HG03521 (cell line): ENCODE data around the gene SLC17A6.

Source experiments
- ATAC-seq: cut with Tn5 transposase; IDR thresholded peaks from one replicate; pipeline ENCODE4 v1.9.1; 2021; ENCODE audit warnings: mild to moderate bottlenecking, moderate library complexity; ENCODE audit not compliant: unreplicated experiment

Gene SLC17A6

DNA sequence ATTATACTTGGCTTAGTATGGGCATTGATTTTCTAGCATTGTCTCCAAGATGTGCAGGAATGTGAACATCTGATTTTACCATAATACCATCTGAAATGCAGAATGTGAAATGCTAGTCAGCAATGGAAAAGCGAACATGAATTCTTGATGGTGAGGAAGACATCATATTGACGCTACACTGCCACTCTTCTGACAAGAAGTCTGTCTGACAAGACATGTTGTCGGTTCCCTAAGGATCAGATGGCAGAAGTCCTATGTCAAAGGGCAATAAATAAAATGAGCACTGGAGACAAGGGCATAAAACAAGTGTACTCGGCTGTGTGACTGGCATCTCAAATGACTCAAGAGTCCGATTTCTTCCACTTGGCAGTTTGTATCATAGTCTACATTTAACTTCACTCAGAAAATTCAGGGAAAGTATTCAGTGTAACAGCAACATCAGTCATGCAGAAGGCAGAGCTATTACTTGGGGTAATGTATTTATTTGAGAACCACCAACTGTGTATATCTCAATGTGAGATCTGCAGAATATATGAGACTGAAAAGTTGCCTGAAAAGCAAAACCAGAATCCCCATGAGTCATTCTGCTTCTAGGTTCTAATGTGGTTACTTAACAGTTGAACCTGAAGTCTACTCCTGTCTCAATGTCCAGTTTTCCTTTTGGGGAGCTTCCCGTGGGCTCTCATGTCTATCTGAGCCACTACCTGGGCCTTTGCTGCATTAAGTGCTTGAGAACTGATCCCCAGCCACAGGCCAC lies 51.5 kb downstream of the SLC17A6 start:
- no peak for ATAC-seq

DNA sequence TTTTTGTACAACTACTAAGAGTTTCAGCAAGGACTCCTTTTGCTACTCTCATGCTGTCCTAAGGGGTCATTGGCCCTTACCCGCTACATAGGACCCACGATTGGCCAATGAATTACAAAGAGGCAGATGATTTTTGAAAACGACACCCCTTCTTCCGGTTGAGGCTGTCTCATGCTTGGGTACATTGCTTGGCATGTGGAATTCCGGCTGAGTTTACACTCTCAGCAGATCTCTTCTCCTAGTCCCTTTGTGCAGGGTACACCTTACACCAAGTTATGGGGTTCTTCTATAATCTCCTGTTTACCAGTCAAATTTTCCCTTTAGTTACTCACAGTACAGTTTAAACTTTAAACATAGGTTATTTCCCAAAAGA lies 52.1 kb downstream of the SLC17A6 start:
- no peak for ATAC-seq

DNA sequence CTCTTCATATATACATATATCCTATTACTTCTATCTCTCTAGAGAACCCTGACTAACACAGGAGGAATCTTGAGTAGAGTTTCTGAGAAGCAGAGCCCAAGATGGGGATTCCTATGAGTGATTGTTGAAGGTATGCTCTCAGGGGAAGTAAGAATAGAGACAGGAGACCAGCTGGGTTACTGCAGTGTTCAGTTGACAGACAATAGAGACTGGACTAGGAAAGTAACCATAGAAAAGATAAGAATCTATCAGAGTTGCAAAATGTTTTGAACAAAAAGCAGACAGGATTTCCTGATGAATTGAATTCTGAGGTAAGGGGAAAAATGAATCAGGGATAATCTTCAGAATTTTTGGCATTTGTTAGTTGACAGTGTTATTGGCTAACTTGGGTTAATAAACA lies 54.4 kb downstream of the SLC17A6 start:
- ATAC-seq = no peak

DNA sequence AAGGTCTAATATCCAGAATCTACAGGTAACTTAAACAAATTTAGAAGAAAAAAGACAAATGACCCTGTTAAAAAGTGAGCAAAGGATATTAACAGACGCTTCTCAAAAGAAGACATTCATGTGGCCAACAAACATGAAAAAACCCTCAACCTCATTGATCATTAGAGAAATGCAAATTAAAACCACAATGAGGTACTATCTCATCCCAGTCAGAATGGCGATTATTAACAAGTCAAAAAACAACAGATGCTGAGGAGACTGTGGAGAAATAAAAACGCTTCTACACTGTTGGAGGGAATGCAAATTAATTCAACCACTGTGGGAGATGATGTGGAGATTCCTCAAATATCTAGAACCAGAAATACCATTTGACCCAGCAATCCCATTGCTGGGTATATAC lies 67.2 kb downstream of the SLC17A6 start:
- no peak for ATAC-seq

- ATAC-seq = no peak
These were observed 69.1 kb downstream of the SLC17A6 start for GRCh38 chr11:22407267-22407666.

- no peak for ATAC-seq
These were observed 69.7 kb downstream of the SLC17A6 start for GRCh38 chr11:22407921-22408320.

DNA sequence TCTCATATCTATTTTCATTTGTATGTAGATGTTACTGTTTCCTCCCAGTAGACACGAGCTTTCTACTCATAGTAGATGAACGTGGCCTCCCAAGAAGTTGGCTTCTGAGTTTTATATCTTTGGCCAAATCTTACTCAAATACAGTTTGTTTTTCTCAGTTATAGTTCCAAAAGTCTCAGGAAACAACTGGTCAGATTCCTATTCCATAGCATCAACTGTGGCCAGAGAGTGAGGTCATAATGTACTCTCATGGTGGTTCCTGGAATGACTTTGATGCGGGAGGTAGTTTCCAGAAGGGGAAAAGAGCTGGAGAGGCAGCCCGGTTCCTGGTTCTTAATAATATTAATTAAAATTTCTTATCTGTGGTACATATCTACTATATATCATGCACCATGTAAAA lies 77.3 kb downstream of the SLC17A6 start:
- ATAC-seq = no peak

- ATAC-seq = no peak
These were observed 78.3 kb downstream of the SLC17A6 start for GRCh38 chr11:22416462-22416861.

DNA sequence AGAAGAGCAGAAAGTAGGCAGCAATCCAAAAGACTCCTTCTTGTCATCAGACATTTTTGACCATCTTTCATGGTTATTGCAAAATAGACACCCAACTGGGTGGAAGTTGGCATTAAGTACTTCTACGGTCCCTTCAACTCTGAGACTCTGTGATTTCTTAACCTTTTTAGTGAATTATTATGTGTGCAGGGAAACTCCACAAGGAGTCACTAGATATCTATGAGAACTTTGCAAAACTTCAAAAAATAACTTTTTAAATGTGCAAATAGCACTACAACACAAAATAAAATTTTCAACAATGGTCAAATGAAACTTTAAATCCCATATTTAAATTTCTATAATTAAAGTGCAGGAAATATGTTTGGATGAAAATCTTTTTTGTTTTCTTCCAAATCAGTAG lies 88.7 kb downstream of the SLC17A6 start:
- ATAC-seq = no peak
